A204.1 (cell line): Measurements from ENCODE around the gene CYFIP1.

ENCODE experiments used
- FAIRE-seq: peaks from 2 replicates; lab custom pipeline; 2012; peaks lifted over from hg19 to GRCh38; lab: Jason Lieb, UNC

CYFIP1 gene

DNA sequence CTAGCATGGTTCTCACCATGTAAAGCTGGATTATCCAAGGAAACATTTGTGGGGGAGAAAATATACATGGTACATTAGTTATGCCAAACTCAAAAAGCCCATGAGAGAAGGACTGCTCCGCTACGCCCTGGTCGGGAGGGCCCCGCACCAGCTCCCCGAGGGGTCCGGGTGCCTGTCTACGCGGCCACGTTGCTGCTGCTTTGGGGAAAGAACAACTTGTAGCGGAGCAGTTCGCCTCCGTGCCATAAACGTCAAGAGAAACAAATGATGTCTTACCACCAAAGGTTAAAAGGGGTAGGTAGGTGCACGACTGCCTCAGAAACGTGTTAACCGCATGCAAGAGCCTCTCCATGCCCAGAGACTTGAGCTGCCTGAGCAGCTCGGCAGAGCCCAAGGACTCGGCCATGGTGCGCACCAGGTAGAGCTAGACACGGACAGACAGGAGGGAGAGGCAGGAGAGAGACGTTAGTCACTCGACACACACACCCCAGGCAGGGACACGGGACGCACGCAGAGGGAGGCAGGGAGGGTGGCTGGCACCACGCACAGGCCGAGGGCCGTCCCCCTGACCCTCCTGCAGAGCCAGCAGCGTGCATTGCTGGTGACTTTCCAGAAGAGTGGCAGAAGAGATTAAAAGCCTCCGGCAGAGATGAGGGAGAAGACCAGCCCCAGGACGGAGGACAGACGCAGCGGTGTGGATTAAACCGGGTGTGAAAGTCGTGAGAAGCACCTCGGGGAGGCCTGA is 63.4 kb downstream of the CYFIP1 start:
- FAIRE-seq = no peak

DNA sequence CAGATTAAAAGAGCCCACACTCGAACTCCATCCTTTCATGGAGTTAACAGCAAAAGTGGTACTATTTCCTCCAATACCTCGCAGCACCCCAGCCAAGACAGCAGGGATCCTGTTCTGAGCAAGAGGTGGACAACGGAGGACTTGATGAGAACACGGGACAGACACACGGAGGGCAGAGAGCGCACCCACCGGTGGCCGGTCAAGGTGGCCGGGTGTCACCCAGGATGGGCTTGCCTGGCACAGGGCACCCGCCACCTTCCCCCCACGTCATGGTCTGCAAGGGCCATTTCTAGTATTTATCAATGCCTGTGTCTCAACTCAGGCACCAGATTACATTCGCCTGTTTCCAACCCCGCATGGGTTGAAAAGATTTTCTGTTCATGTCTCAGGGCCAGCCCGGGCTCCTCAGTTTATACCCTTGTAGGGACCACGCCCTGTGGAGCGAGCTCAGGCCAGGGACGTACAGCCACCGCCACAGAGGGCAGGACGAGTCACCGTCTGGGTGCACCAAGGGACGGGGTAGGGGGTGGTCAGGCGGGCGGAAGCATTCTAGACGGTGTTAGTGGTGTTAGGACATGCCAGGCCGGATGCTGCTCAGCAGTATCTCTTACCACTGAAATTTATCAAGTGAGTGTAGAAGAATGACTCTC is 64.2 kb downstream of the CYFIP1 start:
- no peak for FAIRE-seq

DNA sequence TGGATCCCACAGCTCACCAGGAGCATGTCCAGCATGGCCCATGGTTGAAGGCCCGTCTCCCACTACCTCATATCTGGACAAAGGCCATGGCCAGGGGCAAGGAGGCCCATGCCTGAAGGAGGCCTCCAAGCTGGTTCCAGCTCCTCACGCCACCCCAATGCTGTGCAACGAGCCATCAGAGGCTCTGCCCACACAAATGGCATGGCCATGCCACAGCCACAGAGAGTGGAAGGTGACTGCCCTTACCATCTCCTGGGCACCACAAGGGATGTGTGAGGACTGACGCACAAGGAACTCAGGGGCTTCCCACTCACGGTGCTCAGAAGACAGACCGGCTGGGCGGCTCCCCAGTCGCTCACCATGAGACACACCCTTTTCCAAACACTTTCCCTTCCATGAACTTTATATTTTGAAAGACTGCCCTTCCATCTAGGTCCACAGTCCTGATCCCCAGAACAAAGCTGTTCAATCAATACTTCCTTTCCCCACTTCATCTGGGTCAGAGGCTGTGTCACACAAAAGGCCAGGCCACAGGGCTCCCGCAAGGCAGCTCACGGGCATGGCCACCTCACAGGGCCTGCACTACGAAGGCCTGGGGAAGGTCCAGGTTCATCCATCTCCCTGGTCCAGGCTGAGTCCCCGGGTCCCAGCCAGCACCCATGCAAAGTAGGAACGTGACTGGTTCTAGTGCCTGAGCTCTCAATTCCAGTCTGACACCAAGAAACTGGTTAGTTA is 66.4 kb downstream of the CYFIP1 start:
- no peak for FAIRE-seq

DNA sequence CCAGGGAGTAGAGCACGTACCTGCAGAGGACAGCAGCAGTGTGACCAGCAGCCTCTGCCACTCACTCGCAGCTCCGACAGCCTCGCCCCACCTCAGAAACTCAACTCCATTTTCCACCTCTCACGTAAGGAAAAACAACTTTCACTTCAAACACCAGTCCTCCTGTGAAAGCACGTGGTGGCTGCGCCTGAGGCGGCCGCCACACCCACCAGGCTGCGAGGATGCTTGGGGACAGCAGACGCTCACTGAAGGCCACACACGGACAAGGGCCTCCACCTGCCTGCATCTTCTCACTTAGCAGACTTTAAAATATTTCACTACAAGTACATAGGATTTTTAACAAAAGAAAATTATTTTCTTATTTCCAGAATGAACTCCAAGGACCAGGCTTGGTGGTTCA is 67.9 kb downstream of the CYFIP1 start:
- FAIRE-seq = no peak

DNA sequence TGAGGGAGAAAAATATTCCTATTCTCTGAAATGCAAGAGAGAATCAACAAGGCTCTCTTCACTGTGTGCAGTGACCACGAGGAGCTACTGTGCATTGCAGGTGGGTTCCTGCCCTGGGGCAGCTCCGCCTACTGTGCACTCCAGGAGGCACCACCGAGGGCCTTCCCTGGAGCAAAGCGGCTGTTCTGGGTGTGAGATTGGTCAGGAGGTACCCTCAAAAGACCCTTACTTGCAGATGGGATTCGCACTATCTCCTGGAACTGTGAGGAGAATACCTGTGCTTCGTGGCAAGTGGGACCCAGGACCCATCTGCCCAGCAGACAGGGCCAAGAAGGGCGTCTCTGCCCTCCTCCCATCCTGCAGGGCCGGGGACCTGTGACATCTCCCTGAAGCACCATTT is 68.9 kb downstream of the CYFIP1 start:
- no peak for FAIRE-seq

DNA sequence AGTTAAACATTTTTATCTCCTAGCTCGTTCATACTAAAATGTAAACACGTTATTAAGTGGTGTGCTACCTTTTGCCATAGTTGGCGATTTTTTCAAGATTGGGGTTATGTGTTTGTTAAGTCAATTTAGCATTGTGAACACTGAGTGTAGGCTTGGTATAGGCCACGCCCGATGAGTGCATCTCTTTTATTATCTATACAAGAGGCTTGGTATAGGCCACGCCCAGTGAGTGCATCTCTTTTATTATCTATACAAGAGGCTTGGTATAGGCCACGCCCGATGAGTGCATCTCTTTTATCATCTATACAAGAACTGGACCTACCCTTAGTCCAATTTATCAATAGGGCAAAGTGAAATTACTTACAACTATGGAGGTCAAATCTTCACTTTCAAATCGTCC is 71.3 kb downstream of the CYFIP1 start:
- no peak for FAIRE-seq

DNA sequence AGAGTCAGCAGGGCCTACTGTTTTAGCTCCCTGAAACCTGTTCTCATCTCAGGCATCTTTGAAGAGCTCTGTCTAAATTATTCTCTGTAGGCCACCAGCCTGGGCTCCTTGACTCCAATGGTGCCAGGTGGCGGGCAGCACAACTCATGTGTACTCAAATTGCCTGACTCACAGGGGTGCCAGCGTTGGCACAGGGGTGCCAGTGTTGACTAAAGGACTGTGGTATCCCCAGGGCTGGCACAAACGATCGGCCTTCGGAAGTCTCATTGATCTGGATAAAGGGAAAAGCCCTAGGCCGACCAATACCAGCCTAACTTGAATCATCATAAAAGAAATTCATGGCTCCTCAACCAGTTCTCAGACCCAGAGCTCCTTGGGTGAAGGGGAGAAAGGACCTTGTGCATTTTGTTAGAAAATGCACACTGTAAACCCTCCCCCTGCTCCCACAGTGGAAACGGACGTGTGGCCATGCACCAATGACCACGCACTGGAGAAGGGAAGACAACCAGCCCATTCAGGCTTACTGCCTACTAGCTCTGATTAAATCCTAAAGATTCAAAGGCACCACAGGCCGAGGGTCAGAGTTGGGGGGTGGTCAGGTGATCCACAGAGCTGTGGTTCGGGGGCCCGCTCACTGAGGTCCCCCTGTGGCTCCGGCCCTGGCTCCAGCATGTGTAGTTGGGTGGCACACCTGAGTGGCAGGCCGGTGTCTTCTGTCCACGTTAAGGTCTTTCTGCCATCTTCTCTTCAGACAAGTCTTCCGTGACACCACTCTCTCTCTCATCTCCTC is 72.8 kb downstream of the CYFIP1 start:
- no peak for FAIRE-seq

DNA sequence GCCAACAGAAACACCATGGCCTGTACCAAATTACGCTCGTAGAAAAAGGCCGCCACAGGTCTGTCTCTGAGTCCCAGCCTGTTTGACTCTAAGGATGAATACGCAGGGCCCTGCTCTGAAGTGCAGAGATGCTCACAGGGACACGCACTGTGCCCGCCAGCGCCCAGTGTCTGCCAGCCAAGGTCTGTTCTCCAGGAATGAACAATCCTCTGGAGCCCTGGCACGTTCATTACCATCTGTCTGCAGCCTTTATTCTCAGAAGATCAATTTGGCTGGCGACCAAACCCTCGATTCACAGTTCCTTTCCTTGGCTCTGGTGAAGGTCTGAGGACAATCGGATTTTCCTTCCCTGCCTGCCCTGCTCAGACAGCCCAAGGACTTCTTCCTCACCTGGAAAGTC is 75.4 kb downstream of the CYFIP1 start:
- FAIRE-seq = no peak

DNA sequence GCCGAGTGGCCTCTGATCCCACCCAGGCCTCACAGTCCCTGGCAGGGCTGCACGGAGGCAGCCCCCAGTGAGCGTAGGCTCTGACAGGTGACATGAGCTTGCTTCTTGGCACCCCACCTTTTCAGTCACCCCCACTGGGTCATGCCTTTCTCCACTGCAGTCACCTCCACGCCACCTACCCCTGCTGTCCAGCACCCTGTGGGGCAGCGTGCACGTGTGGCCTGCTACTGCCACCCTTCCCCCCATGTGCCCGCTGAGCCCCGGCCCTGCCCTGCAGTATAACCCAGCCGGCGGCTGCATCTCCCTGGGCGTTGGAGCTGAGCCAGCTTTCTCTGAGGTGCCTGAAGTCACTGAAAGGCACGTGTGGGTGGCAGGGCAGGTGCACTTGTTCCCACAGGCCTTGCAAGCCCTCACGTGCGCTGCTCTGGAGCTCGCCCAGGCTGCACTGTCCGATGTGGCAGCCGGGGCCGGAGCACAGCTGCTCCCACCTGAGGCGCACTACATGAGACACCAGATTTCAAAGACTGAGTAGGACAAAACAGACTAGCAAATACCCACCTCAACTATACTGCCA is 76.1 kb downstream of the CYFIP1 start:
- no peak for FAIRE-seq

DNA sequence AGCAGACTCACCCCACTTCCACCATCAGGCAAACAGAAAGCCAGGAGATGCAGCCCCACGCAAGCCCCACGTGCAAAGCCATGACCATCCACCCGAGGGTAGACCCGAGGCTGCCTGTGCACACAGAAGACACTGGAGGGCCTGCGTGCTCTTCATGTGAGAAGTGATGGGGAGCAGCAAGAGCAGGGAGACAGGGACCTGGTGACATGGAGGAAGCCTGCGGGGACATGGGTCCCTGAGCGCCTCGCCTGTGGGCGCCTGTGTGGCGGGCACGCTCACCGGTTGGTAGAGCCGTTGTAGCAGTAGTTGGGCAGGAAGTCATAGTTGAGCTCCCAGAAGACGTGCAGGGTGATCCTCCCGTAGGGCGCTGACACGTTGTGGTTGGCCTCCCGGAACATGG is 76.7 kb downstream of the CYFIP1 start:
- FAIRE-seq = no peak

DNA sequence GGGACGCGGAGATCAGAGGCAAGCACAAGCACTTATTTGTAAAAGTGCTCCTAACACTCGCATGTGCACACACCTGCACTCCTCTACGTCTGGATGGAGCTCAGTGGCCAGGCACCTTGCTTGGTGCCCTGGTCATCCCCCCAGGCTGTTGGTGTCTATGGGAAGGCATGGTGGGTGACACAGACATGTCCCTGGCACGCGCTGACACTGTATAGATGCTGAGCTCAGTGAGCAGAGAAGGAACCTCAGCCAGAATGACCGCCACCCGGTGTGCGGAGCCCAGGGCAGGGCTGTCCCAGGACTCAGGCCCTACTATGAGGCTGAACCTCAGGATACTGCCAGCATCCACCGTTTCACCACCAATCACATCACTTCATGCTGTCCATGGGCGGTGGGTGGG is 77.2 kb downstream of the CYFIP1 start:
- FAIRE-seq = no peak

DNA sequence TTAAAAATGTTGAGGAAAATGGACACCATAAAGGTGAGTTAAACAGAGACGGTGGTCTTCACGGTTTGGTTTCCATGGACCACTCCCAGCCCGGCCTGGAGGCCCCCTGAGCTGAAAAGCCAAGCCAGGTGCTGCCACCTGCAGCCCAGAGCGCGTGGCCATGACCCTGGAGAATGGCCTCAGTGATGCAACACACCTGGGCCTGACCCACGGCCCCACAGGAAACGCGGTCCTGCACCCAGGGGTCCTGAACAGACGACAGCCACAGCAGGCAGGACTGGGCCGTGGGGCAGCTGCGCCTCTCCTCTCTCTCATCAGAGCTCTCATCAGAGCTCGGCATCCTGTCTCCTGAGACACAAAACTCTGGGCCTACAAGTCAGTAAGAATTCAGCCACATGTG is 77.6 kb downstream of the CYFIP1 start:
- no peak for FAIRE-seq

DNA sequence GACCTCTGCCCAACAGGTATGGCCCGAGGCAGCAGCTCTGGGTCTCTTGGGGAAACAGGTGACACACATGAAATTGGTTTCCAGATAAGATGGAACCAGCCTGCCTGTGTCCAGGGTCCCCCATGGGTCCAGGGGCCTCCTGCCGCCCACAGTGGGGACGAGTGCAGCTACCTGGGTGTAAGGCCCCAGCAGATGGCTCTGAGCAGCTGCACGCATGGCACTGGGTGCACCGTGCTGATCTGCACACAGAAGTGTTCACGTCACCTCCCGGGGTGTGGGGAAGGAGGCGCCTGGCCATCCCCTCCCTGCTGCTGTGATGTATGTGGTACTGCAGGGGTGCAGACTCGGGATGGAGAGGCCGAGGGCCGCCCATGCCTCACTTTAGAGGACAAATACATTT is 78.1 kb downstream of the CYFIP1 start:
- FAIRE-seq = no peak

DNA sequence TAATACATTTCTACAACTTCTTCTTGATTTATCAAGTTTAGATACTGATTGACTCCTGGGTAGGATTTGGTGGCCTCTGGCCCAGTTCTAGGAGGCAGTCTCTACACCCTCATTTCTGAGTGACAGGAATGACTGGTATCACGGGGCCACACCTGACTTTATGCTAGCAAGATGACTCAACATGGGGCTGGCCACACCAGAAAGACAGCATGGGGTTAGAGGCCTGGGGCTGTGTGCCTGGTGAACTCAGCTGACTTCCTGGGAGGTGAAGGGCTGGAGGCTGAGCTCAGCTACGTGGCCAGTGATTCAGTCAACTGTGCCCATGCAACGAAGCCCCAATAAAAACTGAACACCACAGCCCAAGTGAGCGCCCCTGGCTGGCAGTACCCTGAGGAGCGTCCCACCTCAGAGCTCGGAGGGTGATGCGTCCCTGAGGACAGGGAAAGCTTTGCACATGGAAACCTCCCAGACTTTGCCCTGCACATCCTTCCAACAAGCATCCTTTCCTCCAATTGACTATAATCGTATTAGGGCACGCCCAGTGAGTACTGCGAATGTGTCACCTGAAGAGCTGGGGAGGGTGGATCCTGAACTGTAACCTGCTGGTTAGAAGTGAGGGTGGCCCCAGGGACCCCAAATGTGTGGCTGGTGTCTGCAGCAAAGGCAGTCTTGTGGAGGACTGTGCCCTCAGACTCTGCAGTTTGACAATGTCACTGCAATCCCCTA is 84.5 kb downstream of the CYFIP1 start:
- FAIRE-seq = no peak

DNA sequence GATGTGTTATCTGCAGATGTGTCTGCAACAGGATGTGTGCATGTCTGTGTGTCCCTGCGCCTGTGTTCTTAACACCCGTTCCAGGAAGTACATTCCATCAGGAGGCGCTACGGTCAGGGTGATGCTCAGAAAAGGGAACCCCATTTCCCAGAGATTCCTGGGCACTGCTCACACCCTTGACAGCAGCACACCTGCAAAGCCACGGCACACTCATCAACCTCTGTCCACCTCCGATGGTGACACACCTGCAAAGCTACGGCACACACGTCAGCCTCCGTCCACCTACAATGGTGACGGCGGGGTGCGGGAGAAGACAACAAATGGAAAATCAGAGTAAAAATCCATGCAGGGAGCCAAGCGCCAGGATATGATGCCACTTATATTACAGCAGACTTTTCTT is 86.3 kb downstream of the CYFIP1 start:
- FAIRE-seq = no peak

DNA sequence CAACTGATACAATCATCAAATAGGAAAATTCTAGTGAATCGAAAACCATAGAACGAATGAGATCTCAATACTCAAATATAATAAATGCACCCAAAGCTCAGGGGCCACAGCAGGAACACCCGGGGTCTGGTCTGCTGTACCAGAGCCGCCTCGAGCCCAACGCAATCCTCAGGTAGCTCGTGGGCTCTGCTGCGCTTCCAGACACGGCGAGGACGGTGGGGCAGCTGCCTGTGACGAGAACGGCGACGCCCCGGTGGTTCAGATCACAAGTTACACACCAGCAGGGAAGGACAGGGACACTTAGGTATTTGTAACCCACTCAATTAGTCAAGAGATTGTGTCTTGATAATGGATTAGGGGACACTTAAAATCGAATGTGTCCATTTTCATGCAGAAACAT is 87.1 kb downstream of the CYFIP1 start:
- no peak for FAIRE-seq

DNA sequence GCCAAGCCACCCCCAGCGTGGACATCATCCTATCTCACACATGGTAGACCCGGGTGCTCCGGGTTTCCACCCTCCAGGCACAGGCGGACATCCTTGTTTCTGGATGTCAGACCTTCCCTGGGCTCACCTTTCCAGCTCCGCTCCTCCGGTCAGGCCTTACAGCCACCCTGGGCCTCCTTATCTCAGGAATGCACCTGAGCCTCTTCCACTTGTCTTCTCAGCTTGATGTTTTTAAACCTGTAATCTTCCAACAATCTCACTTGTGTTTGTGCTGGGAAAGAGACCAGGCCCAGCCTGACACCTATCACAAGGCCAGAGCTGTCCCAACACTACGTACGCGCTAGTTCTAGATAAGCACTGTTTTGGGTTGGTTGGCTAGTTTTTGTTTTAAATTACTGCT is 87.8 kb downstream of the CYFIP1 start:
- no peak for FAIRE-seq

DNA sequence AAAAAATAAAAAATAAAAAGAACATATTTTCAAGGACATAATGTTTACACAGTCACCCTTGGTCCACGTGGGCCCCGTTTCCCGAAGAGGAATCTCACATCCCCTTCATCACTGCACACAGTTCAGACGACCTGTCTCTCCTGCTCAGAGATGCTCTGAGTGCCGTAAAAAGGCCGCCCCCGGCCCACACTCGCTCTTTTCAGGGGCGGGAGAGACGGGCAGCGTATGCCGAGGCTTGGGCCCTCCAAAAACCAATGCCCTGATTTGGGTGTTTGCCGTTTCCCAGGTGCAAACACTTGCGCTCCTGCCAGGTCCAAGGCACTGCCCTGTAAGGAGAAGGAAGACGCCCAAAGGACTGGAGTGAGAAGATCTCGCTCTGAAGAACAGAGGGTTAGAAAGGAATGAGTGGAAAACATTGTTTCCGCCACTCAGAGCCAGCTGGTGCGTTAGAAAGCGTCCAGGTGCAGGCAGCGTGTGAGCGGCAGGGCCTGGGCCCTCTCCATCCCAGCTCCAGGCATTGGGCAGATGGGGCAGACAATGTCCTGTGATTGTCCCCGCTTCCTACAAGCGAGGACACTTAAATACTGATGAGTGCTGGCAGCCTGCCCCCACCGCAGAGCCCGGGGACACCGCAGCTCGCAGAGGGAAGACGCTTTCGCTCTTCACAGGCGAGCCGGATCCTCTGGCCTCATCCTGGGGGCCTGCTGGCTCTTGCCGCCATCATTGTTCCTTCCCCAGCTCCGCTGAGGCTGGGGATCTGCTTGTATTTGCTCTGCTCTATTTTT is 88.5 kb downstream of the CYFIP1 start:
- FAIRE-seq = no peak

DNA sequence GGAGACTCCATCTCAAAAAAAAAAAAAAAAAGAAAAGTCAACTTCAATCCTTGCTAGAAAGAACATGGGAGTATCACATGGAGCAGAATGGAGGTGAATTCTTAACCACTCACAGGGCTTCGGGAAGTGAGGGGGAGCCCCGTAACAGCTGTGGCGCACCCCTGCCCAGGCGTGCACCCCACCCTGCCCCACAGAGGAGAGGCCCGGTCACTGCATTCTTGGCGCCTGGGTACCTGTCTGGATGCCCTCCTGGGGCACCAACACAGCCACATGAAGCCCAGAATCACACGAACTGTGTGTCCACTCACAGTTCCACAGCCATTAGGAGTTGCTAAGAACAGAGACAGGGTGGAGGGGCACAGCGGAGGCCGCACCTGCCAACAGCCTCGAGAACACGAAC is 89.9 kb downstream of the CYFIP1 start:
- FAIRE-seq = no peak

DNA sequence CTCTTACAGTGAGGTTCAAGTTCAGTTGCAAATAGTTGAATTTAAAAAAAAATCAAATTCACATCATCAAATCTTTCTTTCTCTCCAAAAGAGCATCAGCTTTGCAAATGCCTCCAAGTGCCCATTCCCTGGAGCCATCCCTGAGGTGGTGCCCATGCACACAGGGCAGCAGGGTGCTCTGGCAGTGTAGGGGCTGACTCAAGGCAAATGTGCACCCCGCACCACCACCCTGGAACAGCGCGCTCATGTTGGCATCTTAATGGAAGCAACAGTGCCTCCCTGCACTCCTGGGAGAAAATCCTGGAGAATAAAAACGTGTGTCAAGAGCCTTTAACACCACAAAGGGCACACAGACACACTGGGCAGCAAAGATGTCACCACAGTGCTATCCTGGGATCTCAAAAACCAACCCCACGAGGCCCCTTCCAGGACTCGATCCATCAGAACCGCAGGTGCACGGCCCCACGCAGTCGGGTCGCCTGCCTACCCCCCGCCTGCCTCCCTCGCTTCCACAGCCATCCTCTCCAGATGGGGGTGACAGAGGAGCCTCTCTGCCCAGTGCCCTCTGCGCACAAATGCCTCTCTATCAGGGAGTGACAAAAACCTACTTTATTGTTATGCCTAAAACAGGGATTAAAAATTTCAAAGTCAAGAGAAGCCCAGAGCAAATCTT is 90.9 kb downstream of the CYFIP1 start:
- no peak for FAIRE-seq
